ENCODE results near the gene SKOR1. TPM values are rescaled to one million over a fixed set of nuclear protein-coding genes. Genes with fewer than 3 reads are reported as not detected.

The SKOR1 gene
- total RNA-seq, 4 donors from 2014 or later: 1.1 to 2.3 (median 1.5) TPM

DNA sequence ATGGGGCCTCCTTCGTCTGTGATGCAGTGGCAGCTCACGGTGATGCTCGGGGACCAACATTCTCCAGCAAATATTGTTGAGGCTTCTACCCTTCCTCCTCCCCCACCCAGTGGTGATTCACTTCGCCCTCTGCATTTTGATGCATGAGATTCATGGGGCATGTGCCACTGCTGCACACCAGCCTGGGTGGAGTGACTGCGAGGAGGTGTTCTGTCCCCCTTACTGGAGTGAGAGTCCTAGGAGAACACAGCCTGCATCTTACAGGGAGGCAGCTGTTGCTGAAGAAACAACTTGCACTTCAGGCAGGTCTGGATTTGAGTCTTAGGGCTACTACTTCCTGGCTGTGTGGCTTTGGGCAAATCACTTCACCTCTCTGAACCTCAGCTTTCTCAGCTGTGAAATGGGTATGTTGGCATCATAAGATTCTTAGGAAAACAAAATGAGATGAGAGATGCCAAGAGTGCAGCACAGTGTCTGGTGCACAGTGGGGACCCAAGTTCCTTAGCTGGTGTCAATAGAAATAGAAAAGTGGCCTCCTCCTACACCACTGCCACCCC lies 10.2 kb upstream of the SKOR1 start:
- H3K4me3 ChIP-seq: no peak overlapping the region
- TF ChIP-seq POLR2A (IDR thresholded peaks at IDR 0.05) (no peak), EP300 (IDR thresholded peaks at IDR 0.05) (no peak)
- TF ChIP-seq, protein P1, sequence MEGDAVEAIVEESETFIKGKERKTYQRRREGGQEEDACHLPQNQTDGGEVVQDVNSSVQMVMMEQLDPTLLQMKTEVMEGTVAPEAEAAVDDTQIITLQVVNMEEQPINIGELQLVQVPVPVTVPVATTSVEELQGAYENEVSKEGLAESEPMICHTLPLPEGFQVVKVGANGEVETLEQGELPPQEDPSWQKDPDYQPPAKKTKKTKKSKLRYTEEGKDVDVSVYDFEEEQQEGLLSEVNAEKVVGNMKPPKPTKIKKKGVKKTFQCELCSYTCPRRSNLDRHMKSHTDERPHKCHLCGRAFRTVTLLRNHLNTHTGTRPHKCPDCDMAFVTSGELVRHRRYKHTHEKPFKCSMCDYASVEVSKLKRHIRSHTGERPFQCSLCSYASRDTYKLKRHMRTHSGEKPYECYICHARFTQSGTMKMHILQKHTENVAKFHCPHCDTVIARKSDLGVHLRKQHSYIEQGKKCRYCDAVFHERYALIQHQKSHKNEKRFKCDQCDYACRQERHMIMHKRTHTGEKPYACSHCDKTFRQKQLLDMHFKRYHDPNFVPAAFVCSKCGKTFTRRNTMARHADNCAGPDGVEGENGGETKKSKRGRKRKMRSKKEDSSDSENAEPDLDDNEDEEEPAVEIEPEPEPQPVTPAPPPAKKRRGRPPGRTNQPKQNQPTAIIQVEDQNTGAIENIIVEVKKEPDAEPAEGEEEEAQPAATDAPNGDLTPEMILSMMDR (IDR thresholded peaks at IDR 0.05): no peak
- no peaks in the 10 kb centered on the region for H3K9me3 ChIP-seq
- 88% methylated on average over 4 of the region's 5 CpGs for WGBS
- peak in 1 of 2 donors; percentile 19 for DNase-seq (ENCODE audit: low spot score in 2 of 2)
- peaks cover 46% of the 10 kb centered on the region for H3K27me3 ChIP-seq
- no peaks in the 10 kb centered on the region for H3K36me3 ChIP-seq
- H3K27ac ChIP-seq: no peak overlapping the region
- peaks cover under 1% of the 10 kb centered on the region for H3K4me1 ChIP-seq

DNA sequence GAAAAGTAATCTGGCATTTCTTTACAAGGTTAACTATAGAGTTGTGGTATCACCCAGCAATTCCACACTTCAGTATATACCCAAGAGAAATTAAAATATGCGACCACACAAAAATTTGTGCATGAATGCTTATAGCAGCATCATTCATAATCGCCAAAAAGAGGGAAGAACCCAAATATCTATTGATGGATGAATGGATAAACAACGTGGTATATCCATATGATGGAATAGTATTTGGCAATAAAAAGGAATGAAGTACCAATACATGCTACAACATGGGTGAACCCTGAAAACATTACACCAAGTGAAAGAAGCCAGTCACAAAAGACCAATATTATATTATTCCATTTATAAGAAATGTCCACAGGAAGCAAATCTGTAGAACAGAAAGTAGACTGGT lies 8.6 kb upstream of the SKOR1 start:
- WGBS: 95% methylated on average over 3 of the region's 3 CpGs
- Histone ChIP-seq H3K27me3 (peaks cover 61% of the 10 kb centered on the region), H3K27ac (no peak overlapping the region), H3K4me1 (peaks cover 11% of the 10 kb centered on the region), H3K4me3 (no peak overlapping the region), H3K36me3 (no peaks in the 10 kb centered on the region), H3K9me3 (no peaks in the 10 kb centered on the region)
- no peak for DNase-seq (ENCODE audit: low spot score in 2 of 2)
- TF ChIP-seq, protein P1 (IDR thresholded peaks at IDR 0.05): no peak
- no peak for TF ChIP-seq EP300 (IDR thresholded peaks at IDR 0.05)

DNA sequence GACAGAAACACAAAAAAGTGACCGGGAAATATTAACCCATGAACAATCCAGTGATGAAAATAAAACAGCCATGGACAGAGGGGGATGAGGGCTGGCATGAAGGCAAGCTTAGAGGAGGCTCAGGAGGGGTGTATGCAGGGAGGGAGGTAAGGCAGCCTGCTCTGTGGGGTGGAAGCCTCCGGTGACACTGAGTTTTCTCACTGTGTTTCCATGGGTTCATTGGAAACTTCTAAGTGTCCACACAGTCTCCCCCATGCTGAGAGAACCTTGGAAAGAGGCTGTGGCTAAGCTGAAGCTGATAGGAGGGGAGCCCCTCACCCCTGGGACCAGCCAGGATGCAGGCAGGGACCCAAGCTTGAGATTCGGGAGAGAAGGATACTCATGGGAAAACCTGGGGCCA lies 6.8 kb upstream of the SKOR1 start:
- Histone ChIP-seq H3K4me3 (no peak overlapping the region), H3K27me3 (peaks cover 79% of the 10 kb centered on the region), H3K4me1 (peaks cover 22% of the 10 kb centered on the region), H3K9me3 (no peaks in the 10 kb centered on the region), H3K36me3 (no peaks in the 10 kb centered on the region), H3K27ac (no peak overlapping the region)
- DNase-seq (ENCODE audit: low spot score in 2 of 2): peak in 1 of 2 donors; percentile 28
- no peak for TF ChIP-seq POLR2A (IDR thresholded peaks at IDR 0.05)
- TF ChIP-seq POLR2AphosphoS5 (IDR thresholded peaks at IDR 0.05): no peak
- TF ChIP-seq, protein P1 (IDR thresholded peaks at IDR 0.05): no peak
- TF ChIP-seq EP300 (IDR thresholded peaks at IDR 0.05): no peak
- 69% methylated on average over 3 of the region's 3 CpGs for WGBS

DNA sequence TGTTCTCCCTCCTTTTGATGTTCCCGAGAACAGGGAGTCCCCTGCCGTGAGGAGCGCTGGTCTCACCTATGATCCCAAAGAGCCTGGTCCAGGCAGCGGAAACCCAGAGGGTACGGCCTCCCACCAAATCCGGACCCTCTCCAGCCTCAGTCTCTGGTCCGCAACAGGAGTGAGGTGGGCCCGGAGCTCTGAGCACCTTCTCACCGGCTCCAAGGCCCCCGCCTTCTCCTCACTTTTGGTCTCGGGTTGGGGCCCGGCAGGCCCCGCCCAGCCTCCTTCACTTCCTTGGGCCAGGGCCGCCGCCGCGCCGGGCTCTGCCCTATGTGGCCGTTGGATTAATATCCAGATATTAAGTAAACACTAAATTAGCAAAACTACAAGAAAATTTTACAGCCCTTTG lies 5.7 kb upstream of the SKOR1 start:
- Histone ChIP-seq H3K4me3 (no peak overlapping the region), H3K36me3 (no peaks in the 10 kb centered on the region), H3K9me3 (no peaks in the 10 kb centered on the region), H3K27ac (no peak overlapping the region), H3K27me3 (peaks cover 91% of the 10 kb centered on the region), H3K4me1 (peaks cover 30% of the 10 kb centered on the region)
- 16% methylated on average over 13 of the region's 19 CpGs for WGBS
- no peak for TF ChIP-seq POLR2AphosphoS5 (IDR thresholded peaks at IDR 0.05)
- no peak for TF ChIP-seq EP300 (IDR thresholded peaks at IDR 0.05)
- TF ChIP-seq POLR2A (IDR thresholded peaks at IDR 0.05): no peak
- TF ChIP-seq, protein P1 (IDR thresholded peaks at IDR 0.05): no peak
- no peak for DNase-seq (ENCODE audit: low spot score in 2 of 2)

DNA sequence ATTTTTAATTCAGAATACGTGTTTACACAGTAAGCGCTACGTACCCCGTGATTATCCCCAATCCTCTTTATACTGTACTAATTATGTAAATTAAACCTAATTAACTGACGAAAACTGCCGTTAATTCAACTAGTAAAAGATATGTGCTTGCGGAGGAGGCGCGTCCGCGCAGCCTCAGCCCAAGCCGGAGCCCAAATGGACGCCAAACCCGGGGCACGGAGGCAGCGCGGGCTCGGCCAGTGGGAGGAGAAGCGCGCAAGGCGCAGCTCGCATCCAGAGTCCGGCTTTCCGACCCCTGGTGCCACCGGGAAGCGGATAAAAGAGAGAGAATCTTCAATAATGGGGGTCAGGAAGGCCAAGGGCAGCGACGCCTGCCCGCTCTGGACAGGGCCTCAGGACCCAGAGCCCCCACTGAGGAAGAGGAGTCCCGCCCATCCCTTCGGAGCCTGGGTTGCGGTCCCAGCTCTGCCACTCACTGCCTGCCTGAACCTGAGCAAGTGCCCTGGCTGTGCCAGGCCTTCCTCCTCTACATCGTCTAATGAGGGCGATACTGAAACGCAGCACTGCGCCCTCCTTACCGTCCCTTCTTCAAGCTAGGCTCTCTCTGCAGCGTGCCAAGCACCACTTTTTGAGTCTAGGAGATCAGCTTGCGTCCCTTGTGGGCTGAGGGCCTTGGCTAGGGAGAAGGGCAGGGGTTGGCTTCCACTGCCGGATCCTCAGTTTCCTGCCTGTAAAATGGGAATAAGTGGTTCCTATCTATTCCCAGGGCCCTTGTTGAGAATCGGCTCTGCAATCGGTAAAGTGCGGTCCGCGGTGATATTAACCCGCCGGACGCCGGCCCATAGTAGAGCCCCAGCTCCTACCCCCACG lies 5.0 kb upstream of the SKOR1 start:
- no peak overlapping the region for H3K4me3 ChIP-seq
- no peak for DNase-seq (ENCODE audit: low spot score in 2 of 2)
- no peak for TF ChIP-seq EP300 (IDR thresholded peaks at IDR 0.05)
- TF ChIP-seq POLR2A (IDR thresholded peaks at IDR 0.05): no peak
- TF ChIP-seq, protein P1 (IDR thresholded peaks at IDR 0.05): no peak
- no peak for TF ChIP-seq POLR2AphosphoS5 (IDR thresholded peaks at IDR 0.05)
- peaks cover 37% of the 10 kb centered on the region for H3K4me1 ChIP-seq
- H3K36me3 ChIP-seq: no peaks in the 10 kb centered on the region
- peaks cover 93% of the 10 kb centered on the region for H3K27me3 ChIP-seq
- no peak overlapping the region for H3K27ac ChIP-seq
- no peaks in the 10 kb centered on the region for H3K9me3 ChIP-seq
- 13% methylated on average over 31 of the region's 50 CpGs for WGBS

Data from suprapubic skin (tissue), 4 donors.